Left cardiac atrium (tissue), 4 donors: ENCODE data around the gene TWIST2. TPM values are rescaled to one million over a fixed set of nuclear protein-coding genes. Genes with fewer than 3 reads are reported as not detected.

Experiments
- ATAC-seq, 2 donors: fragments of 200-7000 bp; cut with Tn5 transposase; one replicate each; pipeline ENCODE4 v1.9.1; 2020; ENCODE audit warnings: mild to moderate bottlenecking in 2 of 2, moderate library complexity in 2 of 2
- DNase-seq: peaks from one replicate; pipeline ENCODE4 v3.0.0-alpha.2; 2020
- intact Hi-C, 2 donors: fragments of 100-400 bp; cut with DNase I; formaldehyde crosslinking; loops; one replicate each; pipeline versions ENCODE4 v1.14.1 to v1.15.1; 2022 to 2023
- total RNA-seq, 2 donors: library from RNA; stranded (reverse); fragmentation: NEBNext Ultra II Directional; extraction: Animal tissue kit (Norgen Biotek cat#: 25700); gene quantifications; one replicate each; pipeline ENCODE4 v1.2.1, GENCODE V29; 2021
- donor health status: DM: no; HTN: yes; CAD: no.
- donor health status: DM: no; HTN: yes; CAD: no; lungs with severe emphysema.
- donor health status: DM: yes; HTN: yes; CAD: no.
- donor health status: Dilated cardiomyopathy.

TWIST2 gene
- total RNA-seq, 2 donors from 2014 or later: 7.6 to 8.3 TPM

GRCh38 chr2:238854699-238855229 lies 6.9 kb downstream of the TWIST2 start:
- intact Hi-C loops: no loop called here
- ATAC-seq: no peak
- no peak for DNase-seq

DNA sequence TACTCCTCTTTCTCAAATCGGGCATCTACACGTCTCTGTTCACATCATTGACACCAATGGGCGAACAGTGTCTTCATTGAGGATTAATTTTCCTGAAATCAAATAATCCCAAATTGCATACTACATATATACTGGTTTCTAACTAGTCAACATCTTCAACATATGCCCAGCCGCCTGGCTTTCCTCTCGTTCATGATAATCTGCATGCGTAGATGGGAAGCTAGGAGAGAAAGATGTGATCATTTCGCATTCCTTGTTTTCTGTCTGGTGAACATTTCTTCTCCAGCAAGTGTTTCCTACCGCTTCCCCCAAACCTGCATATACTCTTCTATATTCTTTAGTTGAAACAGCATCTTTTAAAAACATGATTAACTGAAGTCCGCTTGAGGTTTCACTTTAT lies 7.4 kb downstream of the TWIST2 start:
- ATAC-seq (no peak), DNase-seq (no peak)
- intact Hi-C loops: no loop called here

GRCh38 chr2:238855891-238856580 lies 8.2 kb downstream of the TWIST2 start:
- ATAC-seq (no peak), DNase-seq (no peak)
- intact Hi-C loops: no loop called here

DNA sequence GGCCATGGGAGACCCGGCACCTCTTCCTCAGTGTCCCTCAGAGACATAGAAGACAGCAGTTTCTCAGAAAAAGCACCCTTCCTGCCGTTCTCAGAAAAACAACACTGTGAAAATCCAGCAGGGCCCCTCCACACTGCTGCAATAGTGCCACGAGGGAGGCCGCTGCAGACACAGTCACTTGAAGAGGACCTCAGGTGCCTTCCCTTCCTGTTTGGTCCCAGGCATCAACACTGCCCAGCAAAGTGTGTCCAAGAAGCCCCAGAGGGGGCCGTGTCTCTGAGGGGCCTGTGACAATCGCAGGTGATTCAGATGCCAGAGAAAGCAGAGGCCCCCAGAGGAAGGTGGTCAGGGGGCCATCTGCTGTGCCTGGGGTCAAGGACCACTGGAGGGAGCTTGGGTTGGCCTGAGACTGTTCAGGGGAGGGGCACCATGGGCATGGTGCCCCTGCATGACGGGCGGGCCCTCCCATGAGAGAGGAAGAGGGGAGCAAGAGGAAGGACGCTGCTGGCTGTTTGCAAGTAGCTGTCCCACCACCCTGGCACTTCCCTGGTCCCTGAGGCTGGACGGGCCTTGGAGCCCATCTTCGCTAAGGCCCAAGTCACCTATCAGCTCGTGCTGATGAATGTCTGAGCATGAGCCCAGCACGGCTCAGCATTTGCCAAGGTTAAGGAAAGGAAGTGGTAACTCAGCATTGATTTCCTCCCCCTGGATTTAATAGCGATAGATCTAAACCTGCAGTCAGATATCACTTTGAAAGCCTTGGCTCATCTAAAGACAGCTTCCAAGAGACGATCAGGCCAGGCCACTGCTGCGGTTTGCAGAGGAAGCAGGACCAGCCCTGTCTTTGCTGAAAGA lies 9.1 kb downstream of the TWIST2 start:
- DNase-seq (no peak), ATAC-seq (no peak)
- intact Hi-C loops: no loop called here

GRCh38 chr2:238857959-238858358 lies 10.1 kb downstream of the TWIST2 start:
- intact Hi-C loops: no loop called here
- ATAC-seq: no peak
- no peak for DNase-seq

GRCh38 chr2:238859636-238860347 lies 11.9 kb downstream of the TWIST2 start:
- intact Hi-C loops: no loop called here
- DNase-seq: no peak
- ATAC-seq: no peak

GRCh38 chr2:238861013-238861730 lies 13.3 kb downstream of the TWIST2 start:
- intact Hi-C loops: no loop called here
- DNase-seq (no peak), ATAC-seq (no peak)

DNA sequence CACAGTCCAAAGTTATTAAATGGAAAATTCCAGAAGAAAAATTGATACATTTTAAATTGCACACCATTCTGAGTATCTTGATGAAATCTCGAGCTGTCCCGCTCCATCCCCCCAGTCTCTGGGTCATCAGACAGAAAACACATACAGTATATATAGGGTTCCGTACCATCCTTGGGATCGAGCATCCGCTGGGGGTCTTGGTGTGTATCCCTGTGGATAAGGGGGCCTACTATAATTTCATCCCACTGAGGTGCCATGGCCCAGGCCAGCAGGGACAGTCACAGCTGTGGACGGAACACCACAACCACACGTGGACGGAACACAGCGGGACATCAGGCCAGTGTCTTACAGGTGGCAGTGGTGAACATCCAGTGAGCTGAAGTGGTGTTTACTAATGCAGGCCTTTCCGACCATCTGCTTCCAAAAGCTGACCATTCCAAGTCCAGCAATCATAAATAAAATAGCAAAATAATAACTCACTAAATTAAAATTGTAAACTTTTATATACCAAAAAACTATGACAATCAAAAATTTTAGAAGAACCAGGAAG lies 14.0 kb downstream of the TWIST2 start:
- no peak for DNase-seq
- intact Hi-C loops: no loop called here

DNA sequence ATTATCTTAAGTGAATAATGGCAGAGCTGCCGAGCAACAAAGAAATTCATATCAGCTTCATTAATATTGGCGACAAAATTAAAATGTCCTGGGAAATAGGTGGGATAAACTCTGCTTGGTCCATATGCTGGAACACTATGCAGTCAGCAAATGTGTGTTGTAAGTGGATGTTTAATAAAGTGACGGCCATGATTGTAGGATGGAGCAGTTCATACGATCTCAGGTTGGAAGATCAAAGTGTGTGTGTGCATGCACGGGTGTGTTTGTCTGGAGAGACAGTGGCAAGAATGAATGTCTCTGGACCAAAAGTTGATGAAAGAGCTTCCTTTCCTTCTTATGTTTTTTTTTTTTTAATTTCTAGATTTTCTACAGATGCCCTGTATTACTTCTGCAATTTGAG lies 14.8 kb downstream of the TWIST2 start:
- no peak for ATAC-seq
- intact Hi-C loops: no loop called here
- no peak for DNase-seq

More for the DNA sequence above, 14.0 kb downstream of the TWIST2 start:
- no peak for ATAC-seq

GRCh38 chr2:238863231-238863630 lies 15.3 kb downstream of the TWIST2 start:
- intact Hi-C loops: no loop called here
- ATAC-seq (no peak), DNase-seq (no peak)

DNA sequence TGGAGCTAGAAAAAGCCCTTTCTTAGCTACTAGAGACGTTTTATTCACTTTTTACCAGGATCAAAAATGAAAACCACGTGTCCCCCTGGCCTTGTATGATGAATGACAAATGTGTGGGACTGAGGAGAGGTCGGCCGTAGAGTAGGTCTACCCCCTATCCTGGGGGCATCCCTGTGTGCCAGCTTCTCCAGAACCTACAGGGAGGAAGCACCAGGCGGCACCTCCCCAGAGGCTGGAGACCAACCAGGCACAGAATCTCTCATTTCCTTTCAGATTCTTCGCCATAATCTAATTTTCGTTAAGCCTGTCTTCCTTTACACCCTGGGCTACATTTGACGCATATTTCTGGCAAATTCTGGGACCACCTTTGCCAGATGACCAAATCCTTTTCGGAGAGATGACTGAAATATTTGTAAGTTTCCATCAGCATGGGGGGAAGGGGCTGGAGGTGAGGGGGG lies 15.9 kb downstream of the TWIST2 start:
- DNase-seq (no peak), ATAC-seq (peak in 1 of 2 donors; percentile 2)
- intact Hi-C loops: no loop called here

- DNase-seq (peak; percentile 89), ATAC-seq (peak; percentile 85 to 95)
- intact Hi-C loops: no loop called here
Measured at GRCh38 chr2:238864207-238865014, 16.5 kb downstream of the TWIST2 start.

- intact Hi-C loops: no loop called here
Measured at GRCh38 chr2:238865015-238865719, 17.3 kb downstream of the TWIST2 start.

DNA sequence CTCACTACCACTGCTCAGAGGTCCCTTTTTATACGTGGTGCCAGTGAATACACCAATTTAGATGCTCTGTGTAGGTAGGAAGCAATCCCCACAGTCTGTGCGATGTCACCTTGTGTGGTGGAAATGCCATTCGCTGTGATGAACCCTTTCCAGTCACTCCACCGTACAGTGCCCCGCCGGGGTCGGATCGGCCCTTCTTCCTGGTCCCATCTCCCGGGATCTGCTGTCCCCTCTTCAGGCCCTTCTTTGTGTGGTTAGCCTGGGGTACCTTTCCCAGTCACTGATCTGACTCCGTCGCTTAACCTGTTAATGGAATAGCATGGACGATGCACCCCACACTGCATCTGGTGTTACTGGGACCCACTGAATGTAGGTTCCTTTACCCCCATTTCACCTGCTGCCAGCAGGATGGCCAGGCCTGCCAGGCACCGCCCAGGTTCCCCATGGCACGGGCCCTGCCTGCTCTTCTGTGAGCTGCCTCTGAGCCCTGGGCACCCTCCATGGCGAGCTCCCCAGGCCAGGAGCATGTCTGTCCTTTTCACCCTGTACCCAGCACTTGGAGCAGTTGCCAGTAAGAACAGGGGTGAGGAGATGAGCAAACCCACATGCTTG lies 18.0 kb downstream of the TWIST2 start:
- intact Hi-C loops: no loop called here
- ATAC-seq: no peak
- DNase-seq: no peak

More at GRCh38 chr2:238865015-238865719, 17.3 kb downstream of the TWIST2 start:
- ATAC-seq (no peak), DNase-seq (no peak)

- ATAC-seq: no peak
- no peak for DNase-seq
- intact Hi-C loops: no loop called here
Measured at GRCh38 chr2:238866656-238867277, 18.9 kb downstream of the TWIST2 start.

DNA sequence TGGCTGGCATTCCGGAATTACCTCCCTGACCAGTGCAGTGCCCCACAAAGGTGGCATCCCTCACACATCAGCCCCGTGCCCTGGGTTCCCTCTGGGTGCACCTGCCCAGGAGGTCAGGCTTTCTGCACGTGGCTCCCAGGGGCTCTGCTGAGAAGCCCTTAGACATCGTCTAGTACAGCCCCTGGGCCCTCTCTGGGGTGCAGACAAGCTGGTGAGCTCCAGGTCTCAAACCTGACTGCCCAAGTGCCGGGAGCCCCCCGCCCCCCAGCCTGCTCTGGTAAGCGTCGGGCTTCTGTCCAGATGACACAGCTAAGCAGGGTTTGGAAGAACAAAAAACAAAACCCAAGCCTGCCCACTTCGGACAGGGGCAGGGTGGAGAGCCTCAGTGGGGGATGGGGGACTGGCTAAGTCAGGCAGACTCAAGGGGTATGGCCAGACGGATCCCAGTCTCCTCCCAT lies 20.2 kb downstream of the TWIST2 start:
- no peak for DNase-seq
- intact Hi-C loops: no loop called here
- ATAC-seq: no peak
